HG03354 (cell line): ENCODE results near the gene RSPO1.

Experiments
- ATAC-seq: cut with Tn5 transposase; IDR thresholded peaks from one replicate; pipeline ENCODE4 v1.9.1; 2021; ENCODE audit warnings: mild to moderate bottlenecking; ENCODE audit not compliant: unreplicated experiment, poor library complexity, severe bottlenecking

RSPO1 gene

GRCh38 chr1:37628026-37628556 lies 6.6 kb downstream of the RSPO1 start:
- ATAC-seq: no peak

GRCh38 chr1:37622131-37622530 lies 12.6 kb downstream of the RSPO1 start:
- ATAC-seq: no peak

GRCh38 chr1:37621326-37621870 lies 13.3 kb downstream of the RSPO1 start:
- no peak for ATAC-seq

GRCh38 chr1:37620707-37621106 lies 14.0 kb downstream of the RSPO1 start:
- no peak for ATAC-seq

- ATAC-seq: no peak
Measured at GRCh38 chr1:37616330-37616729, 18.4 kb downstream of the RSPO1 start.

- no peak for ATAC-seq
Measured at GRCh38 chr1:37614105-37614504, 20.6 kb downstream of the RSPO1 start.

GRCh38 chr1:37612186-37612585 lies 22.5 kb downstream of the RSPO1 start:
- no peak for ATAC-seq

GRCh38 chr1:37609994-37610393 lies 24.7 kb downstream of the RSPO1 start:
- no peak for ATAC-seq

GRCh38 chr1:37609002-37609401 lies 25.7 kb downstream of the RSPO1 start:
- ATAC-seq: no peak

- ATAC-seq: no peak
Measured at GRCh38 chr1:37606481-37607263, 28.0 kb downstream of the RSPO1 start.

- no peak for ATAC-seq
Measured at GRCh38 chr1:37605806-37606474, 28.8 kb downstream of the RSPO1 start.

- no peak for ATAC-seq
Measured at GRCh38 chr1:37605061-37605650, 29.5 kb downstream of the RSPO1 start.

GRCh38 chr1:37602750-37603694 lies 31.7 kb downstream of the RSPO1 start:
- no peak for ATAC-seq

GRCh38 chr1:37601441-37601840 lies 33.3 kb downstream of the RSPO1 start:
- ATAC-seq: no peak

- ATAC-seq: no peak
Measured at GRCh38 chr1:37599940-37600339, 34.8 kb downstream of the RSPO1 start.

GRCh38 chr1:37596182-37596667 lies 38.5 kb downstream of the RSPO1 start:
- ATAC-seq: no peak

- ATAC-seq: peak; percentile 96
Measured at GRCh38 chr1:37595440-37596181, 39.1 kb downstream of the RSPO1 start, which contains the start of gene GNL2. GNL2 (minus strand) TSS chr1:37595937; CDS start chr1:37595822, 115 bp downstream.

- ATAC-seq: no peak
Measured at GRCh38 chr1:37593726-37594125, 41.0 kb downstream of the RSPO1 start.
